Measurements from ENCODE around the gene HDLBP.

DNA sequence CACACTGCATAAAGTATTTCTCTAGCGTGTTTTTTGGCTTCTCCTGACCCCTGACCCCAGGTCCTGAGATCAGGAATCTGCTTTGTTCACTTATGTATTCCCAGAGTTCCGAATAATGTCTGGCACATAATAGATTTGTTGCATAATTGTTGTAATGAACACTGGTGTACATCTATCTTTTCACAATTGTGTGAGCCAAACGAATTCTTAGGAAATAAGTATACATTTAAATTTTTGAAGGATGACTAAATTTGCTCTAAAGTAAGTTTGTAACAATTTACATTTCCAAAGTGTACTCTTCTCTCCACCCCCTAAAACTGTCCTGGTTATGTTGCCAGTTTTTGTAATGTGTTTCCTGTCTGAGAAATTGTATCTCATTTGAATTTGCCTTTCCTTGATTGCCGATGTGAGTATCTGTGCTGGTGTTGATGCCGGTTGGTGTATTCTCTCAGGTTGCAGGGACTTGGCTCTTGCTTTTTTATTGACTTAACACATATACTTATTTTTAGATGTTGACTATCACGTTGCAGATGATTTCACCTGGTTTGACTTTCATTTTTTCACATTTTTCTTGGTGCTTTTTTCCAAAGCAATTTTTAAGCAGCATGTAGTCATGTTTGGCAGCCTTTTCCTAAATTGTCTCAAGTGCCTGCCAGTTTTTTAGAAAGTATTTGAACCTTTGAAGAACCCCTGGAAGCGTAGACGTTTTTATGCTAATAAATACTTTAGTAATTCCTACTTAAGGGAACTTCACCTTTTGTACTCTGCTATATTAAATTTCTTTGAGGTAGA lies 24.6 kb upstream of the HDLBP start:
- TF ChIP-seq, protein P1, sequence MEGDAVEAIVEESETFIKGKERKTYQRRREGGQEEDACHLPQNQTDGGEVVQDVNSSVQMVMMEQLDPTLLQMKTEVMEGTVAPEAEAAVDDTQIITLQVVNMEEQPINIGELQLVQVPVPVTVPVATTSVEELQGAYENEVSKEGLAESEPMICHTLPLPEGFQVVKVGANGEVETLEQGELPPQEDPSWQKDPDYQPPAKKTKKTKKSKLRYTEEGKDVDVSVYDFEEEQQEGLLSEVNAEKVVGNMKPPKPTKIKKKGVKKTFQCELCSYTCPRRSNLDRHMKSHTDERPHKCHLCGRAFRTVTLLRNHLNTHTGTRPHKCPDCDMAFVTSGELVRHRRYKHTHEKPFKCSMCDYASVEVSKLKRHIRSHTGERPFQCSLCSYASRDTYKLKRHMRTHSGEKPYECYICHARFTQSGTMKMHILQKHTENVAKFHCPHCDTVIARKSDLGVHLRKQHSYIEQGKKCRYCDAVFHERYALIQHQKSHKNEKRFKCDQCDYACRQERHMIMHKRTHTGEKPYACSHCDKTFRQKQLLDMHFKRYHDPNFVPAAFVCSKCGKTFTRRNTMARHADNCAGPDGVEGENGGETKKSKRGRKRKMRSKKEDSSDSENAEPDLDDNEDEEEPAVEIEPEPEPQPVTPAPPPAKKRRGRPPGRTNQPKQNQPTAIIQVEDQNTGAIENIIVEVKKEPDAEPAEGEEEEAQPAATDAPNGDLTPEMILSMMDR (IDR thresholded peaks at IDR 0.05), result no peak
- TF ChIP-seq POLR2A (IDR thresholded peaks at IDR 0.05), result no peak
